Stimulated activated CD8-positive, alpha-beta memory T cell treated with anti-CD3 and anti-CD28 coated beads, Interleukin-15, amount 100 ng/mL, for 1 hour (primary cell): ENCODE results near the gene OLFM3.

Experiments
- DNase-seq: peaks from one replicate; pipeline ENCODE4 v3.0.0-alpha.2; 2020; ENCODE audit warnings: low read depth

OLFM3 gene

DNA sequence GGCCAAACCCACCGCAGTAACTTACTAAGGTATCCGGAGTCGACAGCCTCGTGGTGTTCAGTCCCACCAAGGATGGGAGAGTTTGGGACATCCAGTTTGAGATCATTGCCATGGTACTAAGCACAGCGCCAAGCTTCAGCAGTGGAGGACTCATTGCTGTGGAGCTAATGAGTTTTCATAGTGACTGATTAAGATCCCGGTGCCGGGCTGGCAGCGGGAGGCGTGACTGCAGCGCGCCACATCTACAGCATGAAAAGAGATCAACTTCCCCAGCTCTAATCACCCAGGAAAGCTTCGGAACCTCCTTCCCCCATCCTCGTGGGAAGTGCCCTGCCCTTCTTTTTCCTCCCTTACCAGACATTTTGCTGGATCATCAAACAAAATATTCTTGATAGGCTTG, 149.9 kb downstream of the OLFM3 start:
- no peak for DNase-seq

DNA sequence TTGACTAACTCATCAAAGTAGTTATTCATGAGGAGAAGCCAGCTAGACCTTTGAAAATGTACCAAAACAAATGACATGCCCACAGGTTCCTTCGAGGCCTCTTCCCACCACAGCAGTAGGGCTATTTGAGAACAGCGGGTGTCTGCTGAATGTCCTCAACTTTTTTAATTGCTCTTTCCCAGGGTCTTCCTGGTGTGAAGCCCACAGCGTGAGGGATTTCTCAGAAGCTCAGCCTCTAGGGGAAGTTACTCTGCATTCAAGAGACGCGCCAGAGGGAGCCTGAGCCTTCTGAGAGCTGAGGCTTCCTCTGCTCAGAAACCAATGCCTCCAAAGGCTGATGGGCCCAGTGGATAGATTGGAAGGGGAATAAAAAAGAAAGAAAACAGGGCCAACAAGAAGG, 153.6 kb downstream of the OLFM3 start:
- no peak for DNase-seq

DNA sequence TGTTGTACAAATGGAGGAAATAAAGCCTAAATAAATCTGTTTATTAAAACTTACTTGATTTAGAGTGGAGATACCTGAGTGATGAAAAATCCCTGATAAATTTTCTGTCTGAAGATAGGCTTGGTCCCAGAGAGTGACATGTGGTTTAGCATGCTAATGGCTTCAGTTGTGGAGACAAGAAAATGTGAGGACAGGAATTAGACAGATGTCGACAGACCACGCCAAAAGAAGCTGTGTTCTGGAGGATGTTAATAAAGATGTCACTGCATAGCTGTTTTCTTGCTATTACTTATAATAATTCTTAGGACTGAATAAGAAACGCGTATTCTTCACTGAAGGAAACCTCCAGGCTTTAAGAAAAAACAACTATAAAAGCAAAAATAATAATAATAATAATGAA, 154.9 kb downstream of the OLFM3 start:
- DNase-seq: no peak

DNA sequence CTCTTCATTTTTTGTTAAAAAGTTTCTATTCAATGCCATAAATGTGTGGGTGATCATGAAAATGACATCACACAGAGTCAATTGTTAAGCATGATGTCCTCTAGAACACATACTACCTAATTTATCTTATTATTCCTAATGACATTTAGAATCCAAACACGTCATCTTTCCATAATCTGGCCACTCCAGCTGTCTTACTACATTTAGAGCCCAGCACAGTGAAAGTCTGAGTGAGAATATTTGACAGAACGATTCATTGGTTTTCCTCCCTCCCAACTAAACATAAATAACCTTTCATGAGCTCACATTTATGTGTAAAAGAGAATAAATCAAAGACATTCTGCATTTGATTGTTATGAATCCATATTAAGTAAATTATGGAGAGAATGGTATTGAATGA, 160.7 kb downstream of the OLFM3 start:
- DNase-seq: no peak

DNA sequence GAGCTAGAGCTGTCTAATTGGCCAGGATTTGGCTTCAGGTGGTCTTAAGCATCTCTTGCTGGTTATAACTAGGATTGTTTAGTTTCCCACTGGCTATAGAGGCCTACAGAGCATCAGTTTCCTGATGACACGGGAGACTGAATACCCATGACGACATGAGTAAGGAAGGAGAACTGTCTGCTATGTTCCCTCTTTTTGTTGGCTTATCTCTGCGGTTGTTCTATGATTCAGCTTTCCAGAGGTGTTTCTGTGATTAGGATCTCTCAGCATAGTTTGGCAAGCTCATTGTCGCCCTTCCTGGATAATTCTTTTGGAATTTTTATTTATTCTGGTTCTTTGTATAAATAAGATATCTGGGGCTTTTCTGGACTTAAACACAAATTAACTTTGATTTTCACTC, 163.4 kb downstream of the OLFM3 start:
- no peak for DNase-seq

DNA sequence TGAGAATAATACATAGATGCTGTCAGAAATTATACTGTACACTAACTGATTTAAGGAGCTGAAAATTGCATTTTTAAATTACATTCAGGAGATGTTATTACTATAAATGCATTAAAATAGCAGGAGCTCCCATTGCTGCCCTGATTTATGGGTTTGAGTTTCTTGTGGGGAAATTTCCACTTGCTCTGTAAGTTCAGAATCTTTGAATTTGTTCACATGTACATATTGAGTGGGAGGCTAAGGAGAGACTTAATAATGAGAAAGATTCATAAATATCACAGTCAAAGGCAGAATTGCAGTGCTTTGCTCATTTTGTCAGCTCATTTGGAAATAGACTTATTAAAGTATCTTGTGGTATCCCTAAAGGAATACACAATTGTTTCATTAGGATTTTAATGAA, 170.3 kb downstream of the OLFM3 start:
- DNase-seq: no peak

DNA sequence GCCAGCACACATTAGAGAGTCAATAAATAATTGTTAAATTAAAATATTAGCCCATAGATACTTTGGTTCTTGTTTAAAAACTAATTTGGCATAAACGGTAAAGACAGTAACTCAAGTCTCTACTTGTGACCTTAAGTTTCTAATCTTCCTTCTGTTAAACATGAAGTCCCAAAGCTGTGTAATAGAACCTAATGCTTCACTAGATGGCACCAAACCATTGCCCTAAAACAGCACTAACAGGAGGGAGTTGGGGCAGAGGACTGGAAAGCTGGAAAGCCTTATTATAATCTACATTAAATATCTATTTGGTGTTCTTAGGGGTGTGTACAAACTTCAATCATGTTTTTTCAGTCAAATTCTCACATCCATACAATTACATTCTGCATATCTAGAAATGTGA, 176.7 kb downstream of the OLFM3 start:
- no peak for DNase-seq

DNA sequence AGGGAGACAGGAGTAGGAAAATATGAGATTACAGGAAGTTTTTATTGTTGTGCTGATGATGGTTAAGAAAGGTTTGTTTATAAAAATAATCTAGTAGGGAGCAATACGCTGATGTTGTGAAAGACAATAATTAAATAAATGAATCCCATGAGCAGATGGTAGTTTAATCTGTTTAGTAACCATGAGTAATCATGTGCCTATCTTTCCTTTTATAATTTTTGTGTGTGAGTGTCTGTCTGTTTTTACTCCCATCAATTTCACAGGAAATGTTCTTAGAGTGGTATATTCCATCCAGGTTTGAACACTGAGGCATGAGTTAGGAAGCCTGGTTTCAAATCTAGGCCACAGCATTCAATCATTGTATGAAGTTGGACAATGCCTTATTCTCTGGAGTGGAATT, 180.5 kb downstream of the OLFM3 start:
- no peak for DNase-seq

DNA sequence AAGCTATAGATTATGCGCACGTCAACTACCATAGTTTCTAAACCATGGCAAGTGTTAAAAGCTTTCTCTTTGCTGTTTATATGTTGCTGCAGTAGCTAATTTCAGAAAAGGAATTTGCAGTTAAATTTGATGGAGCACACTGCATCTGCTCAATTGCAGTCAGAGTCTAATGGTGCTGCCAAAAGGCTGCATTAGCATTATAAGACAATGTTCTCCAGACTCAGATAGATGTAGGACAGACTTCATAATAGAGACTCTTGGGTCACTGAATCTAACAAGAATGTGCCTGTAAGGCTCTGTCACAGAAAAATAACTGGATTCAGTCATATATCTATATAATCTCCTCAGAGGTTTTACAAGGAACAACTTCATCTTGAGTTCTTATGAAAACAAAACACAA, 198.3 kb downstream of the OLFM3 start:
- DNase-seq: no peak

DNA sequence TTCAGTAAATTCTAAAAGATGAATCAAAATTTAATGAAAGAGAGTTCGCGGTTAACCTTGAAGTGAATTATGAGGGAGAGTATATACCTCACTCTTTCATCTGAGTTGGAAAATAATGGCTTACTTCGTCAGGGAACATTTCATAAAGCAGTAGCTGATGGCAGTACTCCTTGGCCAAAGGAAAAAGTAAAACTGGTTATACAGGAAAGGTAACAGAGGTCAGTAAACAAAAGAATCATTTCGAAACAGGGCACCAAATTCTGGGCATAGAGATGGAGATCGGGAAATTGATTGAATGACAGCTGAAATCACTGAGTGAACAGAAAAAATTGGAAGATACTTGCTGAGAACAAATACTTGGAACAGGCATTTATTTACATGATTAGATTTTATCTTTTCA, 199.0 kb downstream of the OLFM3 start:
- DNase-seq: no peak

DNA sequence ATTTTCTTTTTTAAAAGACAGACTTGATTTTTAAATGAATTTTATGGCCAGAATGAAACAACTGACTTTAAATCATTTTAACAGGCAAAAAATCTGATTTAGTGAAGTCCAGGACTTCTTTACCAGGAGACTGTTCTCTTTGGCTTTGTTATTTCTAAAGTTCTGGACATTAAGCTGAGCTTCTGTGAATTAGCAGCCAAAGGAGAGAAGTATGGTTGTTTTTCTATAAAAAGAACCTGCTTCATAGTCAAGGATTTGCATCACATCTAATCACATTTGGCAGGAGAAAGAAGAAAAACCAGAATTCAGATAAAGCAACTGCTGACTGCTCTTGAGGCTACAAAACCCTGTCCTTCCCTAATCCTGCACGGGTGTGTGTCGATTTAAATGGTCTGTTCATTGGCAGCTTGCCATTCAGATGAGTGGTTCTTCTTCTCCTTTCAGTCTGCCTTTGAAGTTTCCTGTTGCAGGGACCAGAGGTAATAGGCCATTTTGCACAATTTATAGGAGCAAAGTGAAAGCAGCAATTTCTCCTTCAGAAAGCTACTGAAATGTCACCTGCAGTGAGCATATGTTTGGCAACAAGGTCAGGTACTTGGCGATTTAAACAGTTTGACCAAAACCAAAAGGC, 215.4 kb downstream of the OLFM3 start:
- no peak for DNase-seq

DNA sequence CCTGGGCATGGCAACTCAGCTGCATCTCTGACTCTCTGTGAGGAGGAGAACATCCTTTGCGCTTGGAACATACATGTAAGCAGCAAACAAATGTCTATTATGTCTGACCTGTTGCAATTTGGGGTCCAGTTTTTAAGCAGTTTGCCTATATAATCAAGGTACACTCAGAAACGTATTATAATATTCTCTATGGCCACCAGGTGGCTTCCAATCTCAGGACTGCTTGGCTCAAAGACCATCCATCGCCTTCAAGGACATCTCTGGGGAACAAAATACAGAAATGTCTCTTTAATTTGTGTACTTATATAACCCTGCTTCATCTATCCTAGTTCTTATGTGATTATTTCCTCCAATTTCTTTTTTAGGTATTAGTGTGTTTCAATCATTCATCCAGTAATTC, 227.2 kb downstream of the OLFM3 start:
- DNase-seq: no peak

DNA sequence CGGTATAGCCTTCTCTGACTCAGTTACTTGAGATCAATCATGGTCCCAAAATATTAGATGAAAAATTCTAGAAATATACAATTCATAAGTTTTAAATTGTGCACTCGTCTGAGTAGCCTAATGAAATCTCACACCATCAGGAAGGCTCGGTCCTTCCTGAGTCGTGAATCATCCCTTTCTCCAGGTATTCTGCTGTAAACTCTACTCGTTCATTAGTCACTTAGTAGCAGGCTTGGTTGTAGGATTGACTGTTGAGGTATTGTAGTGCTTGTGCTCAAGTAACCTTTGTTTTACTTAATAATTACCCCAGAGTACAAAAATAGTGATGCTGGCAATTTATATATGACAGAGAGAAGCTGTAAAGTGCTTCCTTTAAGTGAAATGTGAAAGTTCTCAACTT, 238.7 kb downstream of the OLFM3 start:
- DNase-seq: no peak

DNA sequence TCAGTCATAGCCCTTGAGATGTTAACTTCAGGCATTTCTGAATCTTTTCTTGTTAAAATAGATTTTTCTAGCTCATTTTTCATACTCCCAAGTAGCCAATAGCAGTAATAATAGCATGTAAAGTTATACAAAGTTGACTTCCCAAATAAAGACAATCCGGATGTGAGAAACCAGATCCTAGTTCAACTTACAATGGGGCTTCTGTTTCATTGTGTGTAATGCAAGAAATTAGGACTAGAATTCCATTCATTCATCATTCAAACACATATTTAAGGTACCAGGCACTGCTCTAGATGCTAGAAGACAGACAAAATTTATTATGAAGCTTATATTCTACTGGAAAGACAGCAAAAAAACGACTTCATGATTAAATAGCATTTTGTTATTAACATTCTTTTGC, 240.3 kb downstream of the OLFM3 start:
- no peak for DNase-seq
